ENCODE data around the gene SELENOH. TPM values are rescaled to one million over a fixed set of nuclear protein-coding genes. Genes with fewer than 3 reads are reported as not detected.

SELENOH gene
- total RNA-seq = 50.6 and 113 TPM in 2 replicates

GRCh38 chr11:57741132-57742086 is at the start of gene SELENOH:
TSS of gene SELENOH (plus strand) at chr11:57741491. CDS start at chr11:57741596, 105 bp downstream.

GRCh38 chr11:57711414-57712255 is 29.7 kb upstream of the SELENOH start, which contains the start of gene MED19:
TSS of gene MED19 (minus strand) at chr11:57712215. CDS start at chr11:57712179, 36 bp downstream.

GRCh38 chr11:57712256-57713150 is 28.8 kb upstream of the SELENOH start, which contains the start of gene TMX2:
TSS of gene TMX2 (plus strand) at chr11:57712593. CDS start at chr11:57712619, 26 bp downstream.

GRCh38 chr11:57751676-57752253 is 10.5 kb downstream of the SELENOH start, which contains the start of gene BTBD18:
TSS of gene BTBD18 (minus strand) at chr11:57751819. CDS start at chr11:57751188, 631 bp downstream.

GRCh38 chr11:57761301-57762234 is 20.3 kb downstream of the SELENOH start, which contains the start of gene CTNND1:
TSS of gene CTNND1 (plus strand) at chr11:57761802. CDS start at chr11:57791479, 29,677 bp downstream.

Other genes starting within 250 kb of the SELENOH start
- 12.5 and 17.8 TPM in 2 replicates for gene SLC43A1, start 225.8 kb upstream of the SELENOH start, total RNA-seq
- gene TIMM10, start 210.7 kb upstream of the SELENOH start, total RNA-seq = 14.1 and 22.6 TPM in 2 replicates
- gene SMTNL1, start 203.9 kb upstream of the SELENOH start, total RNA-seq = not detected in 2 replicates
- gene UBE2L6, start 173.8 kb upstream of the SELENOH start, total RNA-seq = 31.2 and 33.7 TPM in 2 replicates
- gene SERPING1, start 143.8 kb upstream of the SELENOH start, total RNA-seq = 4.5 and 7.9 TPM in 2 replicates
- gene YPEL4, start 91.6 kb upstream of the SELENOH start, total RNA-seq = 0.23 and 0.89 TPM in 2 replicates
- 17.7 and 19.0 TPM in 2 replicates for gene CLP1, start 83.7 kb upstream of the SELENOH start, total RNA-seq
- 34.7 and 50.5 TPM in 2 replicates for gene ZDHHC5, start 73.4 kb upstream of the SELENOH start, total RNA-seq
- 11.9 TPM in 2 replicates for gene MED19, start 29.3 kb upstream of the SELENOH start, total RNA-seq
- gene TMX2, start 28.9 kb upstream of the SELENOH start, total RNA-seq = 48.4 and 55.8 TPM in 2 replicates
- not detected in 2 replicates for gene BTBD18, start 10.3 kb downstream of the SELENOH start, total RNA-seq
- 107 and 156 TPM in 2 replicates for gene CTNND1, start 20.3 kb downstream of the SELENOH start, total RNA-seq

Data from smooth muscle cell of the umbilical artery (primary cell).